HFFc6 (cell line): Measurements from ENCODE around the gene DESI1. TPM values are rescaled to one million over a fixed set of nuclear protein-coding genes. Genes with fewer than 3 reads are reported as not detected.
A peak's percentile ranks its signal among the peaks of the same experiment; 100 is the strongest.
"Not testable (repeated sequence)": the region's sequence is repeated elsewhere in the genome, so short reads cannot be mapped to it uniquely, and the experiment has no call there.

Experiments used
- DNase-seq: peaks from one replicate; pipeline ENCODE4 v3.0.0-alpha.2; 2018
- H3K27ac Mint-ChIP-seq: 2 replicates; pipeline ENCODE4 v1.8.0; 2020; ENCODE audit warnings: mild to moderate bottlenecking, mixed read lengths
- H3K27me3 Mint-ChIP-seq: 2 replicates; pipeline ENCODE4 v1.8.0; 2021; ENCODE audit warnings: mild to moderate bottlenecking, moderate library complexity, mixed read lengths; ENCODE audit not compliant: insufficient read depth
- H3K36me3 Mint-ChIP-seq: 2 replicates; pipeline ENCODE4 v1.8.0; 2021; ENCODE audit warnings: low read depth, mixed read lengths
- H3K4me1 Mint-ChIP-seq: 2 replicates; pipeline ENCODE4 v1.8.0; 2020; ENCODE audit warnings: low read depth, mixed read lengths
- H3K4me3 Mint-ChIP-seq: 2 replicates; pipeline ENCODE4 v1.8.0; 2020; ENCODE audit warnings: mild to moderate bottlenecking, moderate library complexity, mixed read lengths
- H3K9me3 Mint-ChIP-seq: 2 replicates; pipeline ENCODE4 v1.8.0; 2020; ENCODE audit warnings: mild to moderate bottlenecking, mixed read lengths
- total RNA-seq, 6 experiments: library from RNA; stranded (reverse); fragmentation: NEBNext Ultra II Directional; extraction: Animal tissue kit (Norgen Biotek cat#: 25700); gene quantifications; 2 replicates in 1 of 6; 3 replicates in 5 of 6; pipeline ENCODE4 v1.2.3, GENCODE V29; 2021
- TF ChIP-seq, protein P1 (sequence below): fragments of 200-600 bp; sonication (generic); IDR thresholded peaks from 2 replicates; pipeline ENCODE4 v1.5.0; 2021; ENCODE audit warnings: antibody characterized with exemption, mild to moderate bottlenecking

DESI1 gene
- total RNA-seq, 6 experiments from 2014 or later: 41.4 to 53.3 (median 46.1) TPM

- Mint-ChIP-seq H3K27ac (peak overlapping the region; percentile 84), H3K4me3 (peak overlapping the region; percentile 86)
Observed at GRCh38 chr22:41563051-41563711, 57.7 kb downstream of the DESI1 start.

GRCh38 chr22:41562461-41562860, 58.4 kb downstream of the DESI1 start:
- Mint-ChIP-seq H3K36me3 (no peaks in the 10 kb centered on the region), H3K27ac (peak overlapping the region; percentile 84), H3K9me3 (no peaks in the 10 kb centered on the region), H3K4me3 (peak overlapping the region; percentile 86), H3K4me1 (peaks cover 64% of the 10 kb centered on the region), H3K27me3 (peaks cover 3% of the 10 kb centered on the region)
- no peak for DNase-seq
- TF ChIP-seq, protein P1, sequence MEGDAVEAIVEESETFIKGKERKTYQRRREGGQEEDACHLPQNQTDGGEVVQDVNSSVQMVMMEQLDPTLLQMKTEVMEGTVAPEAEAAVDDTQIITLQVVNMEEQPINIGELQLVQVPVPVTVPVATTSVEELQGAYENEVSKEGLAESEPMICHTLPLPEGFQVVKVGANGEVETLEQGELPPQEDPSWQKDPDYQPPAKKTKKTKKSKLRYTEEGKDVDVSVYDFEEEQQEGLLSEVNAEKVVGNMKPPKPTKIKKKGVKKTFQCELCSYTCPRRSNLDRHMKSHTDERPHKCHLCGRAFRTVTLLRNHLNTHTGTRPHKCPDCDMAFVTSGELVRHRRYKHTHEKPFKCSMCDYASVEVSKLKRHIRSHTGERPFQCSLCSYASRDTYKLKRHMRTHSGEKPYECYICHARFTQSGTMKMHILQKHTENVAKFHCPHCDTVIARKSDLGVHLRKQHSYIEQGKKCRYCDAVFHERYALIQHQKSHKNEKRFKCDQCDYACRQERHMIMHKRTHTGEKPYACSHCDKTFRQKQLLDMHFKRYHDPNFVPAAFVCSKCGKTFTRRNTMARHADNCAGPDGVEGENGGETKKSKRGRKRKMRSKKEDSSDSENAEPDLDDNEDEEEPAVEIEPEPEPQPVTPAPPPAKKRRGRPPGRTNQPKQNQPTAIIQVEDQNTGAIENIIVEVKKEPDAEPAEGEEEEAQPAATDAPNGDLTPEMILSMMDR: peak; percentile 24

More at GRCh38 chr22:41563051-41563711, 57.7 kb downstream of the DESI1 start:
- Mint-ChIP-seq H3K9me3 (no peaks in the 10 kb centered on the region), H3K4me1 (peaks cover 59% of the 10 kb centered on the region), H3K36me3 (no peaks in the 10 kb centered on the region), H3K27me3 (peaks cover 3% of the 10 kb centered on the region)
- peak; percentile 76 for DNase-seq
- TF ChIP-seq, protein P1: no peak

- Mint-ChIP-seq H3K4me1 (peaks cover 71% of the 10 kb centered on the region), H3K4me3 (peak overlapping the region; percentile 86; the same call in 1 of the 2 replicates), H3K27me3 (peaks cover 3% of the 10 kb centered on the region), H3K27ac (no peak overlapping the region), H3K36me3 (no peaks in the 10 kb centered on the region), H3K9me3 (no peaks in the 10 kb centered on the region)
- DNase-seq: no peak
- TF ChIP-seq, protein P1: no peak
Observed at GRCh38 chr22:41561788-41562187, 59.1 kb downstream of the DESI1 start.

DNA sequence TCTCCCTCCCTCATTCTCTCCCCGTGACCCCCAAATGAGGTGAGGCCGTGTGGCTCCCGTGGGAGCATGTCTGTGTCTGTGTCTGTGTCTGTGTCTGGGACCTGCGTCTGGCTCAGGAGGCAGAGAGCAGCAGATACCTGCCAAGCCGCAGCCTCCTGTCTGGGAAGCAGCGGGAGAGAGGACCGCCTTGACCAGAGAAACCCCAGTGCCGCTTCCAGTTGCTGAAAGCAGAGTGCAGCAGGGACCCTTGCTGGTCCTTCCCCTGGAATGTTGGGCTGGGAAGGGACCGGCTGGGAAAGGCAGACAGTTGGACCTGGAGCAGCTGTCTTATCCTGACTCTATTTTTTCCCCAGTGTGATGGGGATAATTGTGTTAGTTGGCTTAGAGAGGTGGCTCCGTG, 59.5 kb downstream of the DESI1 start:
- TF ChIP-seq, protein P1: no peak
- H3K27ac Mint-ChIP-seq: peak overlapping the region; percentile 68; the same call in 1 of the 2 replicates
- peak overlapping the region; percentile 86 for H3K4me3 Mint-ChIP-seq
- DNase-seq: no peak
- peaks cover 3% of the 10 kb centered on the region for H3K27me3 Mint-ChIP-seq
- H3K36me3 Mint-ChIP-seq: no peaks in the 10 kb centered on the region
- peaks cover 75% of the 10 kb centered on the region for H3K4me1 Mint-ChIP-seq
- H3K9me3 Mint-ChIP-seq: no peaks in the 10 kb centered on the region

DNA sequence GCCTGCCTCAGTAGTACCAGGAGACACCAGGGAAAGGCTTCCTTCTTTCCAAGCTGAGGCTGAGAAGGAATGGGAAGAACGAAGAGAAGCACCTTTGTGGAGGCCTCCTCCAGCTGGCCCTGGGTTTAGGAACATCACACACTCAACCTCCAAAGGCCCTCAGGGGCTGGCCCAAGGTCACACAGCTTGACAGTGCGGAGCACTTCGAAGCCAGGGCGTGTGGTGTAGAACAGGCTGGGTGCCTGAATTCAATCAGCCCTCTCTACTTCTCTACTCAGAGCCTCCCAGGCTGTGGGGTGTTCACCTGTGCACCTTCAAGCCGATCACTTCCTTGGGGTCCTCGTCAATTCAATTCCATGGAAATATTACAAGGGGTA, 60.8 kb downstream of the DESI1 start:
- H3K4me1 Mint-ChIP-seq: peaks cover 69% of the 10 kb centered on the region
- DNase-seq: no peak
- no peaks in the 10 kb centered on the region for H3K9me3 Mint-ChIP-seq
- no peak overlapping the region for H3K27ac Mint-ChIP-seq
- H3K36me3 Mint-ChIP-seq: no peaks in the 10 kb centered on the region
- peak overlapping the region; percentile 86; the same call in 1 of the 2 replicates for H3K4me3 Mint-ChIP-seq
- peaks cover 2% of the 10 kb centered on the region for H3K27me3 Mint-ChIP-seq
- TF ChIP-seq, protein P1: no peak

DNA sequence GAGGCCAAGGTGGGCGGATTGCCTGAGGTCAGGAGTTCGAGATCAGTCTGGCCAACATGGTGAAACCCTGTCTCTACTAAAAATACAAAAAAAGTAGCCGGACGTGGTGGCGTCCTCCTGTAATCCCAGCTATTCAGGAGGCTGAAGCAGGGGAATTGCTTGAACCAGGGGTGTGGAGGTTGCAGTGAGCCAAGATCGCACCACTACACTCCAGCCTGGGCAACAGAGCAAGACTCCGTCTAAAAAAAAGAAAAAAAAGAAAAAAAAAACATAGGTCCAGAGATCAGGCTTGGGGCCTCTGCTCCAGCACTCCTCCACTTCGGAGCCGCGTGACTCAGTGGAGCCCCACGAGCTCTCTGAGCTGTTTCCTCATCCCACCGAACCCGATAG, 62.6 kb downstream of the DESI1 start:
- peaks cover 53% of the 10 kb centered on the region for H3K4me1 Mint-ChIP-seq
- H3K27ac Mint-ChIP-seq, DNase-seq, H3K4me3 Mint-ChIP-seq, H3K36me3 Mint-ChIP-seq, H3K27me3 Mint-ChIP-seq, H3K9me3 Mint-ChIP-seq: not testable (repeated sequence)
